WERI-Rb-1 (cell line): ENCODE data around the gene NFYC.

Source experiments
- DNase-seq: peaks from one replicate; pipeline ENCODE4 v3.0.0-alpha.2; 2020
- H3K27ac ChIP-seq: fragments of 250-450 bp; sonication (Bioruptor Pico); 2 replicates; pipeline ENCODE4 v1.5.1; 2020; ENCODE audit warnings: mild to moderate bottlenecking, moderate library complexity
- H3K27me3 ChIP-seq: fragments of 250-450 bp; sonication (Bioruptor Pico); 2 replicates; pipeline ENCODE4 v1.5.1; 2021; ENCODE audit warnings: mild to moderate bottlenecking, low read depth, moderate library complexity; ENCODE audit not compliant: insufficient read depth, severe bottlenecking
- H3K36me3 ChIP-seq: fragments of 250-450 bp; sonication (Bioruptor Pico); 2 replicates; pipeline ENCODE4 v1.5.1; 2020; ENCODE audit warnings: mild to moderate bottlenecking, moderate library complexity
- H3K4me3 ChIP-seq: 2 replicates; pipeline ENCODE4 v1.5.1; 2011; ENCODE audit warnings: low read depth, mild to moderate bottlenecking, control low read depth, low read length
- H3K9me3 ChIP-seq: fragments of 250-450 bp; sonication (Bioruptor Pico); 2 replicates; pipeline ENCODE4 v1.5.1; 2021; ENCODE audit warnings: mild to moderate bottlenecking, moderate library complexity; ENCODE audit not compliant: severe bottlenecking
- TF ChIP-seq, protein P1 (sequence below): IDR thresholded peaks from 2 replicates; pipeline ENCODE4 v1.5.1; 2011; ENCODE audit warnings: low read depth, mild to moderate bottlenecking, control low read depth, inconsistent platforms, low read length

NFYC gene

DNA sequence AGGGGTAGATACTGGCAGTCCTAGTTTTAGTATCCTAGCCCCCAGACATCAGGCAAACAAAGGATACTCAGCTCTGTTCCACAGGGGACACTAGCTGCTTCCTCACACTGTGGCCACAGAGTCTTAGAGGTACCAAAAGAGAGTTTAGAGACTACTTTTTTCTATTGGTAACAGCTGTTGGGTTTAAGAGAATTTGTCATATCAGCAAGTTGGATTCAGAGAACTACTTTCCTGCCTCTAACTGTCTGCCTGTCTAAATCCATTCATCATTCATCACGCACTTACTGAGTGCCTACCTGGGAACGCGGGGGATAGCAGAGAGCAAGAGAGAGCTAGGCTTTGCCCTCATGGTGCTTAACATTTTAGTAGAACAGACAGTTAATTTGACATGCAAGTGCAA is 65.0 kb downstream of the NFYC start:
- H3K27ac ChIP-seq, result no peak overlapping the region
- H3K9me3 ChIP-seq, result no peaks in the 10 kb centered on the region
- TF ChIP-seq, protein P1, sequence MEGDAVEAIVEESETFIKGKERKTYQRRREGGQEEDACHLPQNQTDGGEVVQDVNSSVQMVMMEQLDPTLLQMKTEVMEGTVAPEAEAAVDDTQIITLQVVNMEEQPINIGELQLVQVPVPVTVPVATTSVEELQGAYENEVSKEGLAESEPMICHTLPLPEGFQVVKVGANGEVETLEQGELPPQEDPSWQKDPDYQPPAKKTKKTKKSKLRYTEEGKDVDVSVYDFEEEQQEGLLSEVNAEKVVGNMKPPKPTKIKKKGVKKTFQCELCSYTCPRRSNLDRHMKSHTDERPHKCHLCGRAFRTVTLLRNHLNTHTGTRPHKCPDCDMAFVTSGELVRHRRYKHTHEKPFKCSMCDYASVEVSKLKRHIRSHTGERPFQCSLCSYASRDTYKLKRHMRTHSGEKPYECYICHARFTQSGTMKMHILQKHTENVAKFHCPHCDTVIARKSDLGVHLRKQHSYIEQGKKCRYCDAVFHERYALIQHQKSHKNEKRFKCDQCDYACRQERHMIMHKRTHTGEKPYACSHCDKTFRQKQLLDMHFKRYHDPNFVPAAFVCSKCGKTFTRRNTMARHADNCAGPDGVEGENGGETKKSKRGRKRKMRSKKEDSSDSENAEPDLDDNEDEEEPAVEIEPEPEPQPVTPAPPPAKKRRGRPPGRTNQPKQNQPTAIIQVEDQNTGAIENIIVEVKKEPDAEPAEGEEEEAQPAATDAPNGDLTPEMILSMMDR, result no peak
- H3K4me3 ChIP-seq, result no peak overlapping the region
- no peak for DNase-seq
- peaks cover 44% of the 10 kb centered on the region for H3K36me3 ChIP-seq
- no peaks in the 10 kb centered on the region for H3K27me3 ChIP-seq

GRCh38 chr1:40757084-40757483 is 65.6 kb downstream of the NFYC start:
- TF ChIP-seq, protein P1, result no peak
- H3K36me3 ChIP-seq, result peaks cover 44% of the 10 kb centered on the region
- H3K9me3 ChIP-seq, result no peaks in the 10 kb centered on the region

DNA sequence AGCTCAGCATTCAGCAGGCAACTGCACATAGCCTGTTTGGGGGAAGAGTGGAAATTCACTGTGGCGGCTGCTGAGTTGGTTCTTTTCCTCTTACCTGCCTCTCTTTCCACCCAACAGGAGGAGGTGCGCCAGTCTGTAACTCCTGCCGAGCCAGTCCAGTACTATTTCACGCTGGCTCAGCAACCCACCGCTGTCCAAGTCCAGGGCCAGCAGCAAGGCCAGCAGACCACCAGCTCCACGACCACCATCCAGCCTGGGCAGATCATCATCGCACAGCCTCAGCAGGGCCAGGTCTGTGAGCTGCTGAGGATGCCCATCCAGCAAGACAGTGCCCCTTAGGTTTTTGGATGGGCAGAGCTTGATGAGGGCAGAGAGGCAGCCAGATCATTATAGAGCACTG is 66.5 kb downstream of the NFYC start:
- H3K27me3 ChIP-seq, result no peaks in the 10 kb centered on the region
- DNase-seq, result no peak
- TF ChIP-seq, protein P1, result no peak
- peaks cover 43% of the 10 kb centered on the region for H3K36me3 ChIP-seq
- no peak overlapping the region for H3K4me3 ChIP-seq
- H3K27ac ChIP-seq, result no peak overlapping the region
- H3K9me3 ChIP-seq, result no peaks in the 10 kb centered on the region

More at GRCh38 chr1:40757084-40757483, 65.6 kb downstream of the NFYC start:
- H3K27me3 ChIP-seq, result no peaks in the 10 kb centered on the region
- DNase-seq, result no peak
- no peak overlapping the region for H3K4me3 ChIP-seq
- no peak overlapping the region for H3K27ac ChIP-seq

GRCh38 chr1:40758578-40759343 is 67.3 kb downstream of the NFYC start:
- H3K27me3 ChIP-seq, result no peaks in the 10 kb centered on the region
- DNase-seq, result no peak
- H3K9me3 ChIP-seq, result no peaks in the 10 kb centered on the region
- H3K27ac ChIP-seq, result no peak overlapping the region
- peaks cover 41% of the 10 kb centered on the region for H3K36me3 ChIP-seq
- H3K4me3 ChIP-seq, result no peak overlapping the region
- TF ChIP-seq, protein P1, result no peak

- TF ChIP-seq, protein P1, result no peak
- Histone ChIP-seq H3K27me3 (no peaks in the 10 kb centered on the region), H3K27ac (no peak overlapping the region), H3K9me3 (no peaks in the 10 kb centered on the region), H3K4me3 (no peak overlapping the region), H3K36me3 (peaks cover 47% of the 10 kb centered on the region)
- no peak for DNase-seq
Measured at GRCh38 chr1:40760984-40761383, 69.5 kb downstream of the NFYC start.
